Astrocyte of the spinal cord (primary cell): Measurements from ENCODE around the gene EVX2.

ENCODE experiments used
- DNase-seq: peaks from one replicate; pipeline ENCODE4 v3.0.0; 2011; ENCODE audit warnings: low read depth, low spot score
- H3K4me3 ChIP-seq: 2 replicates; pipeline ENCODE4 v1.5.1; 2011; ENCODE audit warnings: low read depth, mild to moderate bottlenecking, low read length, moderate library complexity
- in situ Hi-C: cut with HindIII; loops from 2 replicates; pipeline ENCODE4 v1.10.0; 2017; ENCODE audit warnings: low sequenced_read_pairs
- TF ChIP-seq, protein P1 (sequence below): IDR thresholded peaks from 2 replicates; pipeline ENCODE4 v1.5.1; 2012; ENCODE audit warnings: low read depth, mild to moderate bottlenecking, low read length, inconsistent platforms

The EVX2 gene

DNA sequence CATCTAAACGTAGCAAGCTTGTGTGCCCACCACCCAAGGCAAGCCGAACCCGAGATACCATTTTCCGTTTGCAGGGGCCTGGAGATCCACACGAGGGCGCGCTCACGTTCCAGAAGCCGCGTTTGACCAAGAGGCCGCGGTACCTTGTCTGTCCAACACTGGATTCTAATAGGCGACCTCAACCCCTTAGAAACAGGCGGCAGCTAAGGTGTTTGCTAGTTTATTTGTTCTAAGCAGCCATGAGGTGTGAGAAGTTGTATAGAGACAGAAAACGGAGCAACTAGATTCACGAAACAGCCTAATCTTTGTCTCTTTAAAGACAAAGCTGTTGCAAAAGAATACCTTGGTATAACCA lies 27.5 kb upstream of the EVX2 start:
- DNase-seq = peak; percentile 62
- TF ChIP-seq, protein P1, sequence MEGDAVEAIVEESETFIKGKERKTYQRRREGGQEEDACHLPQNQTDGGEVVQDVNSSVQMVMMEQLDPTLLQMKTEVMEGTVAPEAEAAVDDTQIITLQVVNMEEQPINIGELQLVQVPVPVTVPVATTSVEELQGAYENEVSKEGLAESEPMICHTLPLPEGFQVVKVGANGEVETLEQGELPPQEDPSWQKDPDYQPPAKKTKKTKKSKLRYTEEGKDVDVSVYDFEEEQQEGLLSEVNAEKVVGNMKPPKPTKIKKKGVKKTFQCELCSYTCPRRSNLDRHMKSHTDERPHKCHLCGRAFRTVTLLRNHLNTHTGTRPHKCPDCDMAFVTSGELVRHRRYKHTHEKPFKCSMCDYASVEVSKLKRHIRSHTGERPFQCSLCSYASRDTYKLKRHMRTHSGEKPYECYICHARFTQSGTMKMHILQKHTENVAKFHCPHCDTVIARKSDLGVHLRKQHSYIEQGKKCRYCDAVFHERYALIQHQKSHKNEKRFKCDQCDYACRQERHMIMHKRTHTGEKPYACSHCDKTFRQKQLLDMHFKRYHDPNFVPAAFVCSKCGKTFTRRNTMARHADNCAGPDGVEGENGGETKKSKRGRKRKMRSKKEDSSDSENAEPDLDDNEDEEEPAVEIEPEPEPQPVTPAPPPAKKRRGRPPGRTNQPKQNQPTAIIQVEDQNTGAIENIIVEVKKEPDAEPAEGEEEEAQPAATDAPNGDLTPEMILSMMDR = peak; percentile 83
- in situ Hi-C loops = no loop called here
- no peak overlapping the region for H3K4me3 ChIP-seq

DNA sequence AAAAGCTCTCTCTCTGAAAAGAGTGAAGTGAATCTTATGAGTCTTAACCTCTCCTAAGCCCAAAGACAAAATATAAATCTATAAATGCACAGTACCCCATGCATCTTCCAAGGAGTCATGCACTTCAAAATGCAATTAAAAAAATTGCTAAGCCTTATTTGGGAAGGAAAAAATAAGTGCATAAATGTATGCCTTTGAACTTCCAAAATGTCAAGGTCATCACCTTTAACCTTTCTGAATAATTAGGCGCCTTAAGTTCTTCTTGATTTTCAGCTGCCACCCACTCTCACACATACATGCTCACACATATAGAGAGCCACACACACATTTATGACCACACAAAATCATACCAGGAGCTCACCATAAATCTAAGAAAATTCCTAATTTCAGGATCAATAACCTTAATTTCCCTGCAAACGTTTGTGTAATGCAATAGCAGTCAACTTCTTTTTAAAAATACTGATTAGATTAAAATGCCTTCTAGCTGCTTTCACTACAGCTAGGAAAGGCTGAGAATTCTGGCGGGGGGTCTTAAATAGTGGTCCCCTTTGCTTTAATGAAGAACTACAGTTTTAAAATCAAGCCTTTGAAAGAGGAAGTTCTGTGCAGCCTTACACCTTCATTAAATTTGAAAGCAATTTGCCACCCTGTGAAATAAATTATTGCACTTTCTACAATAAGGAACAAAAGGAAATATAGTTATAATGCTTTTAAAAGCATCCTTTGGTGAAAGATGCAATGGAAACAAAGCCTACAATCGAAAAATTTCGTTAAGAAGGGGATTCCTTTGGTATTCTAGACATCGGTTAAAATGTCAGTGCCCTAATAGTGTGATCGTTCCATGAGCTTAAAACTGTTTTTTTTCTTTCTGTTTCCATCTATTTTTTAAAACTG lies 26.9 kb upstream of the EVX2 start:
- DNase-seq = no peak
- H3K4me3 ChIP-seq = no peak overlapping the region
- TF ChIP-seq, protein P1 = no peak
- in situ Hi-C loops = no loop called here

DNA sequence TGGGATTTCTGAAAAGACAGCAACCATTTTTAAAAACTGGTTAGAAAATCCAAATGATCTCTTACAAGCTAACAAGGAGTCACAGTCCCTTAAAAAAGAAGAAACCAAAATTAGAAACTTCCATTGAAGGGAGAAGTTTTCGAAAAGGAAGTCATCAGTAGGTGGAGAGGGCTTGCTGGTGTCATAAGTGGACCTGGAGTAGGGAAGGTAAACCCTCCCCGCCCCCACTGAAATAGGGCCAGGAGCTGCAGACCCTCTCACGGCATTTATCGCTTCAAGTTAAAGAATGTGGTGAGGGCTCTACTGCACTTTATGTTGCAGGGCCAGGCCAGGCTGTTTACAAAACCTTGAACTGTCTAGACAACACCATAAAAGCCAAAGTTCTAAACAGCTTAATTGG lies 26.2 kb upstream of the EVX2 start:
- in situ Hi-C loops = no loop called here
- TF ChIP-seq, protein P1 = no peak

DNA sequence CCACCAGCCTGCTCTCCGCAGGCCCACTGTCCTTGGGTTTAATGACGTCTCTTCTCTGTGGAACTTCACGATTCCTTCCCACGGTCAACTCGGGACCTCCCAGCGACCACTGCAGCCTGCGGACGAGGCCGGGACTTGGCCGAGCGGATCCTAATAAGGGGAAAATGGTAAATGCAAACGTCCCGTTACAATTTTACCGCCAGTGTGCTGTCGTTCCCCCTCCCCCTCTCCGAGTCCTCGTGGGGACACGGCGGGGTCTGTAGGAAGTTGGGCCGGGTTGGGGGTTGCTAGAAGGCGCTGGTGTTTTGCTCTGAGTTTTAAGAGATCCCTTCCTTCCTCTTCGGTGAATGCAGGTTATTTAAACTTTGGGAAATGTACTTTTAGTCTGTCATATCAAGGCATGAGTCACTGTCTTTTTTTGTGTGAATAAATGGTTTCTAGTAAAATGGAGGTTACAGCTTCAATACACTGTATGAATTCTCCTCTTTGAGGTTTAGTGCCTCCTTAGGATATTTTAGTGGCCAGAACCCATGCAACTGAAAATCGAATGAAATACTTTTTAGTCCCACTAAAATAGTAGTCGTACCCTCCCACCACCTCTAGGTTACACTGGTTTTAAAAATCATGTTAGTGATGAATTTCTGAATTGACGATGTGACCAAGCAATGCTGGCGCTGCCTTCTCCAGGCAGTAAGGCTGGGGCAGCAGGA lies 25.6 kb upstream of the EVX2 start:
- TF ChIP-seq, protein P1 = no peak
- H3K4me3 ChIP-seq = no peak overlapping the region
- in situ Hi-C loops = no loop called here
- DNase-seq = no peak

More for the DNA sequence above, 26.2 kb upstream of the EVX2 start:
- no peak for DNase-seq
- no peak overlapping the region for H3K4me3 ChIP-seq

DNA sequence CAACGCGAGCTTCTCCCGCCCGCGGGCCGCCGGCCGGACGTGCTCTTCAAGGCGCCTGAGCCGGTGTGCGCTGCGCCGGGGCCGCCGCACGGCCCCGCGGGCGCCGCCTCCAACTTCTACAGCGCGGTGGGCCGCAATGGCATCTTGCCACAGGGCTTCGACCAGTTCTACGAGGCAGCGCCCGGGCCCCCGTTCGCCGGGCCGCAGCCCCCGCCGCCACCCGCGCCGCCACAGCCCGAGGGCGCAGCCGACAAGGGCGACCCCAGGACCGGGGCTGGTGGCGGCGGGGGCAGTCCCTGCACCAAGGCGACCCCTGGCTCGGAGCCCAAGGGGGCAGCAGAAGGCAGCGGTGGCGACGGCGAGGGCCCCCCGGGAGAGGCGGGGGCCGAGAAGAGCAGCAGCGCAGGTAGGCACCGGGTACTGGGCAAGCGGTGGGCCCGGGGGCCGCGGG lies 24.0 kb upstream of the EVX2 start:
- DNase-seq = no peak
- H3K4me3 ChIP-seq = no peak overlapping the region
- TF ChIP-seq, protein P1 = no peak
- in situ Hi-C loops = no loop called here

DNA sequence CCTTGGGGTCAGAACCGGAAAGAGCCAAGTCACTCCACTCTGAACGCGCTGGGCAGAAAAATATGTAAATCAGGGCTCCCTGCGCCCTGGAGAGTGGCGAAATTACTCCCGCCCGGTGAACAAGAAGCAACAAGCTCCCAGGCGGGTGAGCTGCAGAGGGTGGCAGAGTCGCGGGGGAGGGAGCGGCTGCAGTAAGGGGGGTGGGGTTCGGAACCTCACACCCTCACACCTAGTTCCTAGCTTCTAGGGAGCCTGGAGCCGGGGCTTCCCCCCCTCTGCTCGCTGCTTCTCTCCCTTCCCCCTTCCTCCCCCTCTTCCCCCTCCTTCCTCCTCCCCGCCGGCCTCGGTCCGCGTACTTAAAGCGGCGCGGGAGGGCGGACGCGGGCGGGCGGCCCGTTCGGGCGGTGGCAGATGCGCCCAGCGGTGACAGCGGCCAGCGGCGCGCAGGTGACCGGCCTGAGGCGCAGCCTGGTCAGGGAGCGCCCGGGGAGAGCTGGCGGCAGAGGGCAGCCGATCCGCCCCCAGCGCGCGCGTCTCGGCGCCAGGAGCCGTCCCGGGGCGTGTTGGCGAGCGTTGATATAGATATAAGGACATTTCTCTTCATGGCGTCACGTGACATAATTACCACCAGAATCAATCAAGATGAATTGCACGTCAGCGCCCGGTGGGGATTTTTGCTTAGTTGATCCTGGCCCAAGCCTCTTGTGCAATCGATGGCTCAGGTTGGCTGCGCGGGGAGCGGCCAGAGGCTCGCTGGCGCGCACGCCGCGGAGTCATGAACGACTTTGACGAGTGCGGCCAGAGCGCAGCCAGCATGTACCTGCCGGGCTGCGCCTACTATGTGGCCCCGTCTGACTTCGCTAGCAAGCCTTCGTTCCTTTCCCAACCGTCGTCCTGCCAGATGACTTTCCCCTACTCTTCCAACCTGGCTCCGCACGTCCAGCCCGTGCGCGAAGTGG lies 23.1 kb upstream of the EVX2 start, which contains the start of gene HOXD11:
Gene HOXD11 (plus strand): TSS at position 700 of the 959 bp plus-strand sequence. CDS start 76 bp downstream, at position 776.
- TF ChIP-seq, protein P1 = no peak
- in situ Hi-C loops = no loop called here
- H3K4me3 ChIP-seq = no peak within 1 kb of the TSS
- DNase-seq = no peak
